Keratinocyte (primary cell): ENCODE data around the gene IGHMBP2.

ENCODE experiments used
- CTCF ChIP-seq, 3 experiments: IDR thresholded peaks in 1 of 3; conservative IDR thresholded peaks in 1 of 3; optimal IDR thresholded peaks in 1 of 3; 2 replicates in 2 of 3; 3 replicates in 1 of 3; pipeline versions ENCODE3 to v1.5.1; 2011; ENCODE audit warnings: low read length in 3 of 3, mild to moderate bottlenecking in 3 of 3, moderate library complexity in 2 of 3, control low read depth in 1 of 3, inconsistent platforms in 1 of 3; ENCODE audit not compliant: insufficient read depth in 2 of 3; ENCODE audit errors: extremely low read depth in 1 of 3
- EZH2 ChIP-seq: IDR thresholded peaks from one replicate; pipeline ENCODE4 v1.6.1; 2012; ENCODE audit warnings: inconsistent platforms, mild to moderate bottlenecking, low read length, moderate library complexity

- TF ChIP-seq CTCF (optimal IDR thresholded peaks at IDR 0.05 in 1 of 3, IDR thresholded peaks at IDR 0.05 in 1 of 3, conservative IDR thresholded peaks at IDR 0.05 in 1 of 3; ENCODE audit: extremely low read depth in 1 of 3, insufficient read depth in 2 of 3, low read length in 3 of 3) (no peak), EZH2 (no peak)
Observed at GRCh38 chr11:68924073-68924925, 20.6 kb downstream of the IGHMBP2 start.
